ENCODE measurements around the gene ZNF460. TPM values are rescaled to one million over a fixed set of nuclear protein-coding genes. Genes with fewer than 3 reads are reported as not detected.

Gene ZNF460
- polyA plus RNA-seq, 1 of the 3 experiments (the other 2 are of a cell fraction): 2.4 TPM

DNA sequence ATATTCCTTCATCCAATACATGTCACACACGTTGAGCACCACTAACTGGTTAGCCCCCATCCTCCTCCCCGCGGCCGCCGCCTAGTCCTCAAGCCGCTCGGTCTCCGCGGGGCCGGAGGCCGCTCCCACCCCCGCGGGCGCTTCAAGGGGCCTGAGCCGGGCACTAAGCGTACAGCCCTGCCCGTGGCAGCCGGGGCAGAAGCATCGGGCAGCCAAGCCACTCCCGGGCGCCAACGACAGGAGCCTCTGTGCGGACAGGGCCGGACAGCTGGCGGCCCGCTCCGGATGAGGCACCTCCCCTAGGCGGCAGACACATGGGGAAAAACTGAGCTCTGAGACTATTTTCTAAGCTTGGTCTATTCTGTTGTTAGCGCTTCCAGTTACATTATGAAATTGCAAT lies 37.2 kb downstream of the ZNF460 start (continued):
- TF ChIP-seq, protein P1, sequence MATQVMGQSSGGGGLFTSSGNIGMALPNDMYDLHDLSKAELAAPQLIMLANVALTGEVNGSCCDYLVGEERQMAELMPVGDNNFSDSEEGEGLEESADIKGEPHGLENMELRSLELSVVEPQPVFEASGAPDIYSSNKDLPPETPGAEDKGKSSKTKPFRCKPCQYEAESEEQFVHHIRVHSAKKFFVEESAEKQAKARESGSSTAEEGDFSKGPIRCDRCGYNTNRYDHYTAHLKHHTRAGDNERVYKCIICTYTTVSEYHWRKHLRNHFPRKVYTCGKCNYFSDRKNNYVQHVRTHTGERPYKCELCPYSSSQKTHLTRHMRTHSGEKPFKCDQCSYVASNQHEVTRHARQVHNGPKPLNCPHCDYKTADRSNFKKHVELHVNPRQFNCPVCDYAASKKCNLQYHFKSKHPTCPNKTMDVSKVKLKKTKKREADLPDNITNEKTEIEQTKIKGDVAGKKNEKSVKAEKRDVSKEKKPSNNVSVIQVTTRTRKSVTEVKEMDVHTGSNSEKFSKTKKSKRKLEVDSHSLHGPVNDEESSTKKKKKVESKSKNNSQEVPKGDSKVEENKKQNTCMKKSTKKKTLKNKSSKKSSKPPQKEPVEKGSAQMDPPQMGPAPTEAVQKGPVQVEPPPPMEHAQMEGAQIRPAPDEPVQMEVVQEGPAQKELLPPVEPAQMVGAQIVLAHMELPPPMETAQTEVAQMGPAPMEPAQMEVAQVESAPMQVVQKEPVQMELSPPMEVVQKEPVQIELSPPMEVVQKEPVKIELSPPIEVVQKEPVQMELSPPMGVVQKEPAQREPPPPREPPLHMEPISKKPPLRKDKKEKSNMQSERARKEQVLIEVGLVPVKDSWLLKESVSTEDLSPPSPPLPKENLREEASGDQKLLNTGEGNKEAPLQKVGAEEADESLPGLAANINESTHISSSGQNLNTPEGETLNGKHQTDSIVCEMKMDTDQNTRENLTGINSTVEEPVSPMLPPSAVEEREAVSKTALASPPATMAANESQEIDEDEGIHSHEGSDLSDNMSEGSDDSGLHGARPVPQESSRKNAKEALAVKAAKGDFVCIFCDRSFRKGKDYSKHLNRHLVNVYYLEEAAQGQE (IDR thresholded peaks at IDR 0.05; ENCODE audit: low read depth, low read length): no peak
- TF ChIP-seq NFIC (IDR thresholded peaks at IDR 0.05; ENCODE audit: borderline replicate concordance) (no peak), FOSL2 (IDR thresholded peaks at IDR 0.05; ENCODE audit: borderline replicate concordance, low read depth) (no peak)

DNA sequence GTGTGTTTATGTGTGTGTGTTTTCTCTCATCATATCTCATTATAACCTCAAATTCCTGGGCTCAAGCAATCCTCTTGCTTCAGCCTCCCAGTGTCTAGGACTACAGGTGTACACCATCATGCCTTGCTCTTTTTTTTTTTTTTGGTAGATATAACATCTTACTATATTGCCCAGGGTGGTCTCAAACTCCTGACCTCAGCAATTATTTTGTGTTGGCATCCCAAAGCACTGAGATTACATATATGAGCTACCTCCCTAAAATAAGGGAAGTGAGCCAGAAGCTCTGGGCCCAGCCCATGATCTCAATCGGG lies 39.5 kb downstream of the ZNF460 start:
- no peaks in the 10 kb centered on the region for H4K20me1 ChIP-seq (ENCODE audit: insufficient read depth)
- POLR2A ChIA-PET: no interaction called here
- WGBS (ENCODE audit: low lambda C conversion rate): 0% methylated on average over 1 of the region's 1 CpG
- H3K27me3 ChIP-seq (ENCODE audit: insufficient read depth): no peaks in the 10 kb centered on the region; the same call in 1 of the 2 replicates
- no peak for TF ChIP-seq SMC3 (IDR thresholded peaks at IDR 0.05; ENCODE audit: low read depth, low read length)
- no peak for TF ChIP-seq GABPA (IDR thresholded peaks at IDR 0.05; ENCODE audit: low read depth)
- no peak for TF ChIP-seq NRF1 (IDR thresholded peaks at IDR 0.05; ENCODE audit: low read depth, low read length)
- no peak for TF ChIP-seq MEF2A (IDR thresholded peaks at IDR 0.05; ENCODE audit: borderline replicate concordance, low read depth)
- TF ChIP-seq, protein P1 (IDR thresholded peaks at IDR 0.05; ENCODE audit: low read depth, low read length): no peak
- no peak for DNase-seq
- CTCF ChIA-PET: no interaction called here
- H3K4me2 ChIP-seq: peak overlapping the region; percentile 93
- H3K9ac ChIP-seq: peak overlapping the region; percentile 92
- H3K9me3 ChIP-seq: no peaks in the 10 kb centered on the region
- H3K4me1 ChIP-seq (ENCODE audit: control insufficient read depth in 1 of 2, insufficient read depth in 2 of 2, low read depth in 1 of 2, low read length in 1 of 2): peaks cover 7 to 12% of the 10 kb centered on the region in 2 experiments; a peak in 2 of 4 replicates
- peak overlapping the region; percentile 89 to 95 for H3K4me3 ChIP-seq (ENCODE audit: low read depth in 2 of 2, low read length in 1 of 2)
- H3K27ac ChIP-seq (ENCODE audit: low read depth in 2 of 2, low read length in 1 of 2): peak overlapping the region; percentile 77 to 84
- H3K9me2 ChIP-seq: no peaks in the 10 kb centered on the region
- peaks cover 5% of the 10 kb centered on the region for H3F3A ChIP-seq (replicated peaks; ENCODE audit: insufficient read depth)
- peaks cover 45% of the 10 kb centered on the region for H3K79me2 ChIP-seq (ENCODE audit: insufficient read depth)
- H2AFZ ChIP-seq (ENCODE audit: low read depth): peak overlapping the region; percentile 89
- H3K36me3 ChIP-seq (replicated peaks in 1 of 2; ENCODE audit: control insufficient read depth in 1 of 2, insufficient read depth in 2 of 2, low read length in 1 of 2): peaks cover 2 to 8% of the 10 kb centered on the region in 2 experiments

All from SK-N-SH (cell line).